Thyroid gland (tissue), 4 donors: ENCODE data around the gene MICB.

Experiments
- CTCF ChIP-seq, 6 experiments: fragments of 200-600 bp in 3 of 6; fragments of 450-650 bp in 3 of 6; sonication (generic) in 3 of 6; IDR thresholded peaks; one replicate each; pipeline ENCODE4 v1.5.1; 2016 to 2019; ENCODE audit warnings: antibody characterized with exemption in 6 of 6, mild to moderate bottlenecking in 2 of 6, inconsistent platforms in 1 of 6, moderate library complexity in 1 of 6
- POLR2A ChIP-seq, 2 donors: fragments of 450-650 bp; IDR thresholded peaks; one replicate each; pipeline ENCODE4 v1.6.1; 2017; ENCODE audit warnings: antibody characterized with exemption in 2 of 2, mild to moderate bottlenecking in 2 of 2, moderate library complexity in 1 of 2

DNA sequence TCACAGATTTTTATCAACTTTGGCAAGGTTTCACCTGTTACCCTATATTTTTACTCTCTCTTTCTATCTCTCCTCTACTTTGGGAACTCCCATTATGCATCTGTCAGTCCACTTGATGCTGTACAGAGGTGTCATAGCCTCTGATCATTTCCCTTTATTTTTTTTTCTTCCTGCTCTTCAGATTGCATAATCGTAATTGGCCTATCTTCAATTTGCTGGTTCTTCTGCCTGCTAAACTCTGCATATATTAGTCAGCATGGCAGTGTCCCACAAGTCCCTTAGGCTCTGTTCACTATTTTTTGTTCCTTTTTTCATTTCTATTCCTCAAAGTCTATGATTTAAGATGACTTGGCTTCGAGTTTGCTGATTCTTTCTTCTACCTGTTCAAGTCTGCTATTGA, 44.7 kb upstream of the MICB start:
- no peak for TF ChIP-seq POLR2A (IDR thresholded peaks at IDR 0.05)
- no peak for TF ChIP-seq CTCF (IDR thresholded peaks at IDR 0.05)
